ENCODE measurements around the gene TSHZ2.
"Not testable (repeated sequence)": the region's sequence is repeated elsewhere in the genome, so short reads cannot be mapped to it uniquely, and the experiment has no call there.

Gene TSHZ2

GRCh38 chr20:53323460-53323859, 351.3 kb downstream of the TSHZ2 start:
- not testable (repeated sequence) for FAIRE-seq

- FAIRE-seq, result no peak
Measured at GRCh38 chr20:53324816-53325215, 352.7 kb downstream of the TSHZ2 start.

GRCh38 chr20:53328961-53329360, 356.8 kb downstream of the TSHZ2 start:
- FAIRE-seq, result no peak

GRCh38 chr20:53329781-53330180, 357.6 kb downstream of the TSHZ2 start:
- no peak for FAIRE-seq

- FAIRE-seq, result no peak
Measured at GRCh38 chr20:53330601-53331140, 358.5 kb downstream of the TSHZ2 start.

- FAIRE-seq, result no peak
Measured at GRCh38 chr20:53331151-53331973, 359.2 kb downstream of the TSHZ2 start.

GRCh38 chr20:53332022-53332837, 360.1 kb downstream of the TSHZ2 start:
- FAIRE-seq, result no peak

- no peak for FAIRE-seq
Measured at GRCh38 chr20:53334861-53335260, 362.7 kb downstream of the TSHZ2 start.

GRCh38 chr20:53335555-53335954, 363.4 kb downstream of the TSHZ2 start:
- FAIRE-seq, result no peak

- FAIRE-seq, result no peak
Measured at GRCh38 chr20:53336892-53337291, 364.7 kb downstream of the TSHZ2 start.

- FAIRE-seq, result no peak
Measured at GRCh38 chr20:53337390-53338101, 365.4 kb downstream of the TSHZ2 start.

- FAIRE-seq, result no peak
Measured at GRCh38 chr20:53338716-53339115, 366.6 kb downstream of the TSHZ2 start.

- FAIRE-seq, result no peak
Measured at GRCh38 chr20:53342429-53342828, 370.3 kb downstream of the TSHZ2 start.

- FAIRE-seq, result no peak
Measured at GRCh38 chr20:53343448-53343847, 371.3 kb downstream of the TSHZ2 start.

GRCh38 chr20:53344891-53345290, 372.7 kb downstream of the TSHZ2 start:
- no peak for FAIRE-seq

- no peak for FAIRE-seq
Measured at GRCh38 chr20:53345536-53346334, 373.6 kb downstream of the TSHZ2 start.

- FAIRE-seq, result no peak
Measured at GRCh38 chr20:53346335-53346648, 374.1 kb downstream of the TSHZ2 start.

- FAIRE-seq, result no peak
Measured at GRCh38 chr20:53349730-53350129, 377.6 kb downstream of the TSHZ2 start.

- no peak for FAIRE-seq
Measured at GRCh38 chr20:53352727-53353440, 380.7 kb downstream of the TSHZ2 start.

- FAIRE-seq, result no peak
Measured at GRCh38 chr20:53354314-53354713, 382.2 kb downstream of the TSHZ2 start.

- no peak for FAIRE-seq
Measured at GRCh38 chr20:53355790-53356189, 383.6 kb downstream of the TSHZ2 start.

- no peak for FAIRE-seq
Measured at GRCh38 chr20:53359425-53359824, 387.3 kb downstream of the TSHZ2 start.

Data from islet of Langerhans (tissue), 1 donor.